ES-I3 (cell line): Measurements from ENCODE around the gene ACER3.
"Not testable (repeated sequence)": the region's sequence is repeated elsewhere in the genome, so short reads cannot be mapped to it uniquely, and the experiment has no call there.

ENCODE experiments used
- H3K36me3 ChIP-seq: 2 replicates; pipeline ENCODE4 v1.6.1; 2013; ENCODE audit warnings: mild to moderate bottlenecking, low read length, control low read depth, moderate library complexity; ENCODE audit not compliant: insufficient read depth
- H3K4me1 ChIP-seq: 2 replicates; pipeline ENCODE4 v1.6.1; 2013; ENCODE audit warnings: mild to moderate bottlenecking, control low read depth, low read length; ENCODE audit not compliant: insufficient read depth
- H3K9ac ChIP-seq: 2 replicates; pipeline ENCODE4 v1.6.1; 2013; ENCODE audit warnings: low read depth, mild to moderate bottlenecking, low read length, moderate library complexity
- H3K9me3 ChIP-seq: 2 replicates; pipeline ENCODE4 v1.6.1; 2013; ENCODE audit warnings: mild to moderate bottlenecking, low read length, moderate library complexity; ENCODE audit not compliant: control insufficient read depth, insufficient read depth

Gene ACER3

GRCh38 chr11:76947800-76948199 is 87.1 kb downstream of the ACER3 start:
- Histone ChIP-seq H3K9me3 (peaks cover 4% of the 10 kb centered on the region; the same call in 1 of the 2 replicates), H3K9ac (no peak overlapping the region), H3K4me1 (no peaks in the 10 kb centered on the region), H3K36me3 (no peaks in the 10 kb centered on the region)

- Histone ChIP-seq H3K9ac (no peak overlapping the region), H3K4me1 (no peaks in the 10 kb centered on the region), H3K9me3 (no peaks in the 10 kb centered on the region), H3K36me3 (no peaks in the 10 kb centered on the region)
Measured at GRCh38 chr11:76955459-76956114, 94.9 kb downstream of the ACER3 start.

- no peak overlapping the region for H3K9ac ChIP-seq
- peaks cover 5% of the 10 kb centered on the region for H3K36me3 ChIP-seq
- H3K9me3 ChIP-seq, result peaks cover 4% of the 10 kb centered on the region
- H3K4me1 ChIP-seq, result no peaks in the 10 kb centered on the region
Measured at GRCh38 chr11:76962583-76963416, 102.1 kb downstream of the ACER3 start.

- H3K36me3 ChIP-seq, H3K4me1 ChIP-seq, H3K9me3 ChIP-seq, H3K9ac ChIP-seq: not testable (repeated sequence)
Measured at GRCh38 chr11:76963417-76964168, 102.9 kb downstream of the ACER3 start.

GRCh38 chr11:76972051-76972450 is 111.3 kb downstream of the ACER3 start:
- H3K9me3 ChIP-seq, result peaks cover 2% of the 10 kb centered on the region; the same call in 1 of the 2 replicates
- no peaks in the 10 kb centered on the region for H3K4me1 ChIP-seq
- no peak overlapping the region for H3K9ac ChIP-seq
- no peaks in the 10 kb centered on the region for H3K36me3 ChIP-seq

- Histone ChIP-seq H3K9ac (no peak overlapping the region), H3K9me3 (peaks cover 2% of the 10 kb centered on the region; the same call in 1 of the 2 replicates), H3K4me1 (no peaks in the 10 kb centered on the region), H3K36me3 (no peaks in the 10 kb centered on the region)
Measured at GRCh38 chr11:76974179-76974891, 113.6 kb downstream of the ACER3 start.

- Histone ChIP-seq H3K4me1 (no peaks in the 10 kb centered on the region), H3K36me3 (no peaks in the 10 kb centered on the region), H3K9ac (no peak overlapping the region), H3K9me3 (peaks cover 2% of the 10 kb centered on the region; the same call in 1 of the 2 replicates)
Measured at GRCh38 chr11:76975513-76975912, 114.8 kb downstream of the ACER3 start.

GRCh38 chr11:76977791-76978190 is 117.1 kb downstream of the ACER3 start:
- no peaks in the 10 kb centered on the region for H3K4me1 ChIP-seq
- no peak overlapping the region for H3K9ac ChIP-seq
- H3K36me3 ChIP-seq, result no peaks in the 10 kb centered on the region
- no peaks in the 10 kb centered on the region for H3K9me3 ChIP-seq

- H3K4me1 ChIP-seq, result no peaks in the 10 kb centered on the region
- H3K9me3 ChIP-seq, result no peaks in the 10 kb centered on the region
- H3K9ac ChIP-seq, result no peak overlapping the region
- no peaks in the 10 kb centered on the region for H3K36me3 ChIP-seq
Measured at GRCh38 chr11:76978239-76978638, 117.5 kb downstream of the ACER3 start.

GRCh38 chr11:76978818-76979217 is 118.1 kb downstream of the ACER3 start:
- Histone ChIP-seq H3K9me3 (no peaks in the 10 kb centered on the region), H3K36me3 (no peaks in the 10 kb centered on the region), H3K4me1 (no peaks in the 10 kb centered on the region), H3K9ac (no peak overlapping the region)

GRCh38 chr11:76980196-76980595 is 119.5 kb downstream of the ACER3 start:
- Histone ChIP-seq H3K36me3 (no peaks in the 10 kb centered on the region), H3K9ac (no peak overlapping the region), H3K4me1 (no peaks in the 10 kb centered on the region), H3K9me3 (no peaks in the 10 kb centered on the region)

- no peaks in the 10 kb centered on the region for H3K36me3 ChIP-seq
- no peaks in the 10 kb centered on the region for H3K9me3 ChIP-seq
- no peaks in the 10 kb centered on the region for H3K4me1 ChIP-seq
- H3K9ac ChIP-seq, result no peak overlapping the region
Measured at GRCh38 chr11:76984743-76985142, 124.0 kb downstream of the ACER3 start.

- Histone ChIP-seq H3K9ac (no peak overlapping the region), H3K36me3 (no peaks in the 10 kb centered on the region), H3K9me3 (no peaks in the 10 kb centered on the region), H3K4me1 (no peaks in the 10 kb centered on the region)
Measured at GRCh38 chr11:76987203-76987602, 126.5 kb downstream of the ACER3 start.

GRCh38 chr11:76990628-76991027 is 129.9 kb downstream of the ACER3 start:
- no peaks in the 10 kb centered on the region for H3K4me1 ChIP-seq
- no peaks in the 10 kb centered on the region for H3K9me3 ChIP-seq
- H3K9ac ChIP-seq, result no peak overlapping the region
- H3K36me3 ChIP-seq, result no peaks in the 10 kb centered on the region
